NCI-H2227 (cell line): ENCODE results near the gene PRRG1.
"Not testable (repeated sequence)": the region's sequence is repeated elsewhere in the genome, so short reads cannot be mapped to it uniquely, and the experiment has no call there.

ENCODE experiments used
- DNase-seq: peaks from one replicate; lab custom pipeline; 2025; ENCODE audit not compliant: unreplicated experiment; lab: John Stamatoyannopoulos, UW

The PRRG1 gene

GRCh38 chrX:37349221-37350033, at the start of gene PRRG1:
TSS of gene PRRG1 (plus strand) at chrX:37349364. CDS start at chrX:37406250, 56,886 bp downstream.
- peak; percentile 86 for DNase-seq

GRCh38 chrX:37302569-37302968, 46.6 kb upstream of the PRRG1 start:
- no peak for DNase-seq

- not testable (repeated sequence) for DNase-seq
Observed at GRCh38 chrX:37305238-37305637, 43.9 kb upstream of the PRRG1 start.

- no peak for DNase-seq
Observed at GRCh38 chrX:37314531-37314930, 34.6 kb upstream of the PRRG1 start.

- DNase-seq = no peak
Observed at GRCh38 chrX:37315511-37316248, 33.5 kb upstream of the PRRG1 start.

GRCh38 chrX:37320541-37321203, 28.5 kb upstream of the PRRG1 start:
- no peak for DNase-seq

- DNase-seq = no peak
Observed at GRCh38 chrX:37330642-37331041, 18.5 kb upstream of the PRRG1 start.

GRCh38 chrX:37331546-37331945, 17.6 kb upstream of the PRRG1 start:
- DNase-seq = no peak

GRCh38 chrX:37332055-37332454, 17.1 kb upstream of the PRRG1 start:
- DNase-seq = no peak

- DNase-seq = no peak
Observed at GRCh38 chrX:37332987-37333658, 16.0 kb upstream of the PRRG1 start.

GRCh38 chrX:37347420-37347819, 1.7 kb upstream of the PRRG1 start:
- no peak for DNase-seq

GRCh38 chrX:37348231-37348970, 763 bp upstream of the PRRG1 start:
- no peak for DNase-seq

- no peak for DNase-seq
Observed at GRCh38 chrX:37348971-37349220, 268 bp upstream of the PRRG1 start.

- DNase-seq = no peak
Observed at GRCh38 chrX:37350034-37350365, 836 bp downstream of the PRRG1 start.

GRCh38 chrX:37353646-37354045, 4.5 kb downstream of the PRRG1 start:
- no peak for DNase-seq

- DNase-seq = no peak
Observed at GRCh38 chrX:37357436-37357835, 8.3 kb downstream of the PRRG1 start.

- DNase-seq = no peak
Observed at GRCh38 chrX:37361596-37361995, 12.4 kb downstream of the PRRG1 start.

GRCh38 chrX:37364666-37365065, 15.5 kb downstream of the PRRG1 start:
- DNase-seq = no peak

- DNase-seq = no peak
Observed at GRCh38 chrX:37367946-37368345, 18.8 kb downstream of the PRRG1 start.

- DNase-seq = no peak
Observed at GRCh38 chrX:37370499-37371141, 21.5 kb downstream of the PRRG1 start.
